PC-3 (cell line): ENCODE data around the gene PKP3. TPM values are rescaled to one million over a fixed set of nuclear protein-coding genes. Genes with fewer than 3 reads are reported as not detected.

Experiments used
- ATAC-seq: fragments of 200-7000 bp; cut with Tn5 transposase; 2 replicates; pipeline ENCODE4 v1.9.1; 2020; ENCODE audit warnings: mild to moderate bottlenecking, moderate library complexity
- BruUV-seq: library from RNA; stranded (reverse); fragments of 400-500 nt; replicated peaks from 2 replicates; lab custom pipeline; 2021; lab: Mats Ljungman, UMichigan
- CTCF ChIA-PET: fragments of 300-600 bp; sonication (Branson Sonifier 250); formaldehyde crosslinking; loops from one replicate; lab custom pipeline; 2022; ENCODE audit warnings: antibody characterized with exemption; lab: Charles Lee
- POLR2A ChIA-PET: fragments of 300-600 bp; sonication (Branson Sonifier 250); formaldehyde crosslinking; loops from one replicate; lab custom pipeline; 2022; ENCODE audit warnings: antibody characterized with exemption; ENCODE audit not compliant: unreplicated experiment; lab: Charles Lee
- DNase-seq: peaks from one replicate; pipeline ENCODE4 v3.0.0-alpha.2; 2015
- H2AFZ ChIP-seq: fragments of 300-600 bp; sonication (generic); 2 replicates; pipeline ENCODE4 v1.6.0; 2016; ENCODE audit warnings: antibody characterized with exemption, low read length
- H3F3A ChIP-seq: fragments of 300-600 bp; sonication (generic); one replicate; pipeline ENCODE4 v1.6.0; 2017; ENCODE audit warnings: antibody characterized with exemption, low read length, control low read depth, mild to moderate bottlenecking; ENCODE audit not compliant: unreplicated experiment
- H3K27ac ChIP-seq: fragments of 300-600 bp; sonication (generic); 2 replicates; pipeline ENCODE4 v1.5.1; 2016; ENCODE audit warnings: mild to moderate bottlenecking, low read length
- H3K27me3 ChIP-seq: fragments of 300-600 bp; sonication (generic); 2 replicates; pipeline ENCODE4 v1.6.1; 2016; ENCODE audit warnings: low read length, mixed read lengths
- H3K36me3 ChIP-seq: fragments of 300-600 bp; sonication (generic); 2 replicates; pipeline ENCODE4 v1.6.1; 2016; ENCODE audit warnings: low read depth, mixed run types, low read length, mixed read lengths
- H3K4me1 ChIP-seq: fragments of 300-600 bp; sonication (generic); 2 replicates; pipeline ENCODE4 v1.5.1; 2016; ENCODE audit warnings: low read length; ENCODE audit not compliant: insufficient read depth
- H3K4me2 ChIP-seq: fragments of 300-600 bp; sonication (generic); 2 replicates; pipeline ENCODE4 v1.6.0; 2016; ENCODE audit warnings: low read length
- H3K4me3 ChIP-seq: fragments of 300-600 bp; sonication (generic); 2 replicates; pipeline ENCODE4 v1.5.1; 2016; ENCODE audit warnings: mild to moderate bottlenecking, low read length, mixed read lengths
- H3K79me2 ChIP-seq: fragments of 300-600 bp; sonication (generic); 2 replicates; pipeline ENCODE4 v1.6.1; 2017; ENCODE audit warnings: low read length, mixed read lengths
- H3K9ac ChIP-seq: fragments of 300-600 bp; sonication (generic); 2 replicates; pipeline ENCODE4 v1.6.0; 2016; ENCODE audit warnings: mild to moderate bottlenecking, low read length
- H3K9me2 ChIP-seq: fragments of 300-600 bp; sonication (generic); replicated peaks from 2 replicates; pipeline ENCODE4 v1.6.1; 2016; ENCODE audit warnings: mixed run types, low read length, mixed read lengths
- H3K9me3 ChIP-seq: fragments of 300-600 bp; sonication (generic); 2 replicates; pipeline ENCODE4 v1.6.1; 2016; ENCODE audit warnings: low read length, mixed read lengths
- H4K20me1 ChIP-seq: fragments of 300-600 bp; sonication (generic); 2 replicates; pipeline ENCODE4 v1.6.1; 2016; ENCODE audit warnings: low read length, mixed read lengths
- CTCF ChIP-seq: fragments of 300-600 bp; sonication (generic); conservative IDR thresholded peaks from 2 replicates; pipeline ENCODE4 v1.5.1; 2017; ENCODE audit warnings: antibody characterized with exemption, low read depth, mild to moderate bottlenecking, low read length
- EZH2 ChIP-seq: fragments of 300-600 bp; sonication (generic); IDR thresholded peaks from one replicate; pipeline ENCODE4 v1.6.1; 2017; ENCODE audit warnings: antibody characterized with exemption, mild to moderate bottlenecking, low read length; ENCODE audit not compliant: unreplicated experiment
- EZH2phosphoT487 ChIP-seq: fragments of 300-600 bp; sonication (generic); IDR thresholded peaks from 2 replicates; pipeline ENCODE4 v1.6.1; 2018; ENCODE audit warnings: mild to moderate bottlenecking, antibody characterized with exemption, low read length, borderline replicate concordance
- intact Hi-C: fragments of 100-400 bp; cut with micrococcal nuclease; formaldehyde crosslinking; loops from 2 replicates; pipeline ENCODE4 v1.9.0; 2023
- total RNA-seq: library from RNA; depleted of rRNA; stranded (reverse); fragments of >200 nt; gene quantifications from 2 replicates; pipeline ENCODE4 v1.2.3, GENCODE V29; 2014

PKP3 gene
- total RNA-seq, 1 experiment from 2014 or later, result 218 TPM

GRCh38 chr11:379205-380094, 14.6 kb upstream of the PKP3 start:
- no peaks in the 10 kb centered on the region for H3K9me2 ChIP-seq
- no peak overlapping the region for H3K27ac ChIP-seq
- no peaks in the 10 kb centered on the region for H3F3A ChIP-seq
- H3K79me2 ChIP-seq, result no peaks in the 10 kb centered on the region
- H3K9ac ChIP-seq, result no peak overlapping the region
- no peaks in the 10 kb centered on the region for H4K20me1 ChIP-seq
- H3K36me3 ChIP-seq, result no peaks in the 10 kb centered on the region
- H3K9me3 ChIP-seq, result no peaks in the 10 kb centered on the region
- H3K4me2 ChIP-seq, result no peak overlapping the region
- POLR2A ChIA-PET, result no interaction called here
- H2AFZ ChIP-seq, result no peak overlapping the region
- no peaks in the 10 kb centered on the region for H3K27me3 ChIP-seq
- no peak overlapping the region for H3K4me3 ChIP-seq
- no peaks in the 10 kb centered on the region for H3K4me1 ChIP-seq
- intact Hi-C loops, result no loop called here
- BruUV-seq, result no TSS peak
- ATAC-seq, result no peak
- no peak for TF ChIP-seq CTCF
- no peak for TF ChIP-seq EZH2phosphoT487
- no peak for TF ChIP-seq EZH2
- DNase-seq, result no peak
- CTCF ChIA-PET, result no interaction called here

DNA sequence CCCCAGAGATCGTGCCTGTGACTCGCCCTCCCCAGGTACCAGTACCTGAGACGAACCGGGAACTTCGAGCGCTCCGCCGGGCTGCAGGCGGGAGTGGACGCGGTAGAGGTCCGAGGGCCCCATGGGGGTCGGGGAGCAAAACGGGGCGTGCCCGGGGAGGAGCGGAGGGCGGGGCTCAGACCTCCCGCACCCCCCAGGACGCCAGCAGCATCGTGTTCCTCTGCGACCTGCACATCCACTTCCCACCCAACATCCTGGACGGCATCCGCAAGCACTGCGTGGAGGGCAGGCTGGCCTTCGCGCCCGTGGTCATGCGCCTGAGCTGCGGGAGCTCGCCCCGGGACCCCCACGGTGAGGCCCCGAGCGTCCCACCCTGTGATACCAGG, 13.9 kb upstream of the PKP3 start:
- CTCF ChIA-PET, result no interaction called here
- ATAC-seq, result no peak

More for the DNA sequence above, 13.9 kb upstream of the PKP3 start:
- Histone ChIP-seq H3K9me3 (no peaks in the 10 kb centered on the region), H3K4me1 (no peaks in the 10 kb centered on the region), H3K4me2 (no peak overlapping the region), H3K4me3 (no peak overlapping the region), H3F3A (no peaks in the 10 kb centered on the region), H2AFZ (no peak overlapping the region), H3K36me3 (no peaks in the 10 kb centered on the region), H3K9ac (no peak overlapping the region), H4K20me1 (no peaks in the 10 kb centered on the region), H3K27me3 (no peaks in the 10 kb centered on the region), H3K9me2 (no peaks in the 10 kb centered on the region), H3K27ac (no peak overlapping the region), H3K79me2 (no peaks in the 10 kb centered on the region)
- TF ChIP-seq CTCF (no peak), EZH2 (no peak), EZH2phosphoT487 (no peak)
- POLR2A ChIA-PET, result no interaction called here
- no peak for DNase-seq
- intact Hi-C loops, result no loop called here
- no TSS peak for BruUV-seq
